NCI-H128 (cell line): Measurements from ENCODE around the gene CCSAP.
"Not testable (repeated sequence)": the region's sequence is repeated elsewhere in the genome, so short reads cannot be mapped to it uniquely, and the experiment has no call there.

ENCODE experiments used
- DNase-seq: peaks from one replicate; lab custom pipeline; 2025; ENCODE audit not compliant: unreplicated experiment; lab: John Stamatoyannopoulos, UW

The CCSAP gene

GRCh38 chr1:229327765-229328164 lies 15.1 kb downstream of the CCSAP start:
- DNase-seq = not testable (repeated sequence)

- no peak for DNase-seq
These were observed 16.2 kb downstream of the CCSAP start for GRCh38 chr1:229326601-229327000.

GRCh38 chr1:229325853-229326487 lies 16.9 kb downstream of the CCSAP start:
- DNase-seq = no peak

- DNase-seq = no peak
These were observed 17.4 kb downstream of the CCSAP start for GRCh38 chr1:229325401-229325800.

GRCh38 chr1:229323885-229324553 lies 18.8 kb downstream of the CCSAP start:
- DNase-seq = no peak

GRCh38 chr1:229323201-229323600 lies 19.6 kb downstream of the CCSAP start:
- DNase-seq = no peak

- no peak for DNase-seq
These were observed 23.4 kb downstream of the CCSAP start for GRCh38 chr1:229319487-229319886.

GRCh38 chr1:229318056-229318455 lies 24.8 kb downstream of the CCSAP start:
- no peak for DNase-seq

GRCh38 chr1:229316166-229316565 lies 26.7 kb downstream of the CCSAP start:
- DNase-seq = no peak

GRCh38 chr1:229310833-229311232 lies 32.0 kb downstream of the CCSAP start:
- DNase-seq = no peak

GRCh38 chr1:229309684-229310083 lies 33.2 kb downstream of the CCSAP start:
- DNase-seq = no peak

- DNase-seq = no peak
These were observed 33.8 kb downstream of the CCSAP start for GRCh38 chr1:229309074-229309473.

GRCh38 chr1:229305392-229305791 lies 37.5 kb downstream of the CCSAP start:
- no peak for DNase-seq

- no peak for DNase-seq
These were observed 39.0 kb downstream of the CCSAP start for GRCh38 chr1:229303855-229304254.

- DNase-seq = no peak
These were observed 40.1 kb downstream of the CCSAP start for GRCh38 chr1:229302740-229303139.

GRCh38 chr1:229300099-229300757 lies 42.6 kb downstream of the CCSAP start:
- DNase-seq = no peak

GRCh38 chr1:229298887-229299503 lies 43.9 kb downstream of the CCSAP start:
- no peak for DNase-seq

- no peak for DNase-seq
These were observed 44.4 kb downstream of the CCSAP start for GRCh38 chr1:229298420-229298819.

- DNase-seq = no peak
These were observed 45.1 kb downstream of the CCSAP start for GRCh38 chr1:229297746-229298145.

- no peak for DNase-seq
These were observed 46.3 kb downstream of the CCSAP start for GRCh38 chr1:229296541-229296941.

GRCh38 chr1:229295745-229296144 lies 47.1 kb downstream of the CCSAP start:
- DNase-seq = no peak
